ENCODE data around the gene FFAR4.
"Not testable (repeated sequence)": the region's sequence is repeated elsewhere in the genome, so short reads cannot be mapped to it uniquely, and the experiment has no call there.

The FFAR4 gene

GRCh38 chr10:93566435-93567276 is at the start of gene FFAR4:
TSS of gene FFAR4 (plus strand) at chr10:93566665. CDS start at chr10:93566721, 56 bp downstream.
- DNase-seq (ENCODE audit: low read depth in 2 of 3, low spot score in 2 of 3) = no peak

- no peak for DNase-seq (ENCODE audit: low read depth in 2 of 3, low spot score in 2 of 3)
Measured at GRCh38 chr10:93518531-93518930, 47.9 kb upstream of the FFAR4 start.

- DNase-seq (ENCODE audit: low read depth in 2 of 3, low spot score in 2 of 3) = no peak
Measured at GRCh38 chr10:93535293-93535692, 31.2 kb upstream of the FFAR4 start.

- not testable (repeated sequence) for DNase-seq (ENCODE audit: low read depth in 2 of 3, low spot score in 2 of 3)
Measured at GRCh38 chr10:93540871-93541270, 25.6 kb upstream of the FFAR4 start.

GRCh38 chr10:93541402-93542357 is 24.8 kb upstream of the FFAR4 start:
- DNase-seq (ENCODE audit: low read depth in 2 of 3, low spot score in 2 of 3) = no peak

GRCh38 chr10:93542358-93542791 is 24.1 kb upstream of the FFAR4 start:
- DNase-seq (ENCODE audit: low read depth in 2 of 3, low spot score in 2 of 3) = no peak

GRCh38 chr10:93546995-93547394 is 19.5 kb upstream of the FFAR4 start:
- DNase-seq (ENCODE audit: low read depth in 2 of 3, low spot score in 2 of 3) = not testable (repeated sequence)

- no peak for DNase-seq (ENCODE audit: low read depth in 2 of 3, low spot score in 2 of 3)
Measured at GRCh38 chr10:93547522-93547921, 18.9 kb upstream of the FFAR4 start.

GRCh38 chr10:93548376-93549071 is 17.9 kb upstream of the FFAR4 start:
- DNase-seq (ENCODE audit: low read depth in 2 of 3, low spot score in 2 of 3) = no peak

GRCh38 chr10:93550606-93551005 is 15.9 kb upstream of the FFAR4 start:
- no peak for DNase-seq (ENCODE audit: low read depth in 2 of 3, low spot score in 2 of 3)

GRCh38 chr10:93552780-93553179 is 13.7 kb upstream of the FFAR4 start:
- no peak for DNase-seq (ENCODE audit: low read depth in 2 of 3, low spot score in 2 of 3)

GRCh38 chr10:93553482-93554315 is 12.8 kb upstream of the FFAR4 start:
- no peak for DNase-seq (ENCODE audit: low read depth in 2 of 3, low spot score in 2 of 3)

GRCh38 chr10:93554316-93554663 is 12.2 kb upstream of the FFAR4 start:
- DNase-seq (ENCODE audit: low read depth in 2 of 3, low spot score in 2 of 3) = no peak

- peak in 2 of 3 experiments; percentile 14 to 30 for DNase-seq (ENCODE audit: low read depth in 2 of 3, low spot score in 2 of 3)
Measured at GRCh38 chr10:93554760-93555432, 11.6 kb upstream of the FFAR4 start.

- no peak for DNase-seq (ENCODE audit: low read depth in 2 of 3, low spot score in 2 of 3)
Measured at GRCh38 chr10:93559490-93559889, 7.0 kb upstream of the FFAR4 start.

- no peak for DNase-seq (ENCODE audit: low read depth in 2 of 3, low spot score in 2 of 3)
Measured at GRCh38 chr10:93560541-93560940, 5.9 kb upstream of the FFAR4 start.

- DNase-seq (ENCODE audit: low read depth in 2 of 3, low spot score in 2 of 3) = no peak
Measured at GRCh38 chr10:93565446-93565845, 1.0 kb upstream of the FFAR4 start.

- DNase-seq (ENCODE audit: low read depth in 2 of 3, low spot score in 2 of 3) = no peak
Measured at GRCh38 chr10:93567277-93568104, 1.0 kb downstream of the FFAR4 start.

- DNase-seq (ENCODE audit: low read depth in 2 of 3, low spot score in 2 of 3) = no peak
Measured at GRCh38 chr10:93568105-93568390, 1.6 kb downstream of the FFAR4 start.

Data from activated CD8-positive, alpha-beta memory T cell treated with anti-CD3 and anti-CD28 coated beads for 48 hours (primary cell).